ENCODE measurements around the gene EIF2B1. TPM values are rescaled to one million over a fixed set of nuclear protein-coding genes. Genes with fewer than 3 reads are reported as not detected.

EIF2B1 gene
- total and polyA plus RNA-seq, 2 donors (not counting 1 experiment from before 2014, with no cell fraction given), result 48.9 to 54.0 TPM

GRCh38 chr12:123643911-123644310 is 10.4 kb upstream of the EIF2B1 start:
- no peak overlapping the region for H2AFZ ChIP-seq (ENCODE audit: insufficient read depth, low read depth, low read length, poor library complexity, severe bottlenecking)
- POLR2A ChIA-PET, result no interaction called here
- H3K9me3 ChIP-seq (ENCODE audit: control extremely low read depth in 1 of 3, control insufficient read depth in 2 of 3, insufficient read depth in 1 of 3, low read length in 2 of 3), result no peaks in the 10 kb centered on the region
- peaks cover 26% of the 10 kb centered on the region for H3K79me2 ChIP-seq (ENCODE audit: control insufficient read depth, insufficient read depth, low read length)
- H3K4me2 ChIP-seq (replicated peaks; ENCODE audit: low read depth, low read length, poor library complexity, severe bottlenecking), result no peak overlapping the region
- Mint-ChIP-seq H3K27ac (no peak overlapping the region), H3K9me3 (ENCODE audit: insufficient read depth) (no peaks in the 10 kb centered on the region), H3K4me3 (no peak overlapping the region), H3K4me1 (no peaks in the 10 kb centered on the region), H3K27me3 (no peaks in the 10 kb centered on the region)
- H3K27me3 ChIP-seq (replicated peaks in 1 of 4; ENCODE audit: control extremely low read depth in 1 of 4, control insufficient read depth in 3 of 4, insufficient read depth in 4 of 4, low read length in 3 of 4), result no peaks in the 10 kb centered on the region
- TF ChIP-seq EZH2 (IDR thresholded peaks at IDR 0.05; ENCODE audit: borderline replicate concordance, insufficient read depth, low read depth, low read length, poor library complexity, severe bottlenecking) (no peak), CTCF (IDR thresholded peaks at IDR 0.05) (no peak)
- no peak overlapping the region for H3K27ac ChIP-seq (ENCODE audit: low read length in 2 of 2)
- peaks cover 0 to 41% of the 10 kb centered on the region in 2 experiments for H3K36me3 ChIP-seq (replicated peaks in 1 of 2; ENCODE audit: control extremely low read depth in 1 of 2, control insufficient read depth in 1 of 2, extremely low read depth in 1 of 2, insufficient read depth in 2 of 2, low read length in 1 of 2)
- H3K9ac ChIP-seq (ENCODE audit: low read length), result no peak overlapping the region
- no peaks in the 10 kb centered on the region for H3K4me1 ChIP-seq (ENCODE audit: control insufficient read depth in 2 of 2, insufficient read depth in 2 of 2, low read length in 2 of 2)
- WGBS (ENCODE audit: insufficient coverage), result 92% methylated on average over 3 of the region's 7 CpGs
- H4K20me1 ChIP-seq (ENCODE audit: control insufficient read depth, insufficient read depth, low read length, poor library complexity, severe bottlenecking), result no peaks in the 10 kb centered on the region
- DNase-seq (no peak), ATAC-seq (ENCODE audit: low read depth) (no peak)
- CTCF ChIA-PET, result no interaction called here
- intact Hi-C loops (cut with micrococcal nuclease), result no loop called here
- H3K4me3 ChIP-seq (ENCODE audit: control extremely low read depth in 1 of 5, extremely low read depth in 1 of 5, insufficient read depth in 1 of 5, low read depth in 2 of 5, low read length in 4 of 5), result no peak overlapping the region

DNA sequence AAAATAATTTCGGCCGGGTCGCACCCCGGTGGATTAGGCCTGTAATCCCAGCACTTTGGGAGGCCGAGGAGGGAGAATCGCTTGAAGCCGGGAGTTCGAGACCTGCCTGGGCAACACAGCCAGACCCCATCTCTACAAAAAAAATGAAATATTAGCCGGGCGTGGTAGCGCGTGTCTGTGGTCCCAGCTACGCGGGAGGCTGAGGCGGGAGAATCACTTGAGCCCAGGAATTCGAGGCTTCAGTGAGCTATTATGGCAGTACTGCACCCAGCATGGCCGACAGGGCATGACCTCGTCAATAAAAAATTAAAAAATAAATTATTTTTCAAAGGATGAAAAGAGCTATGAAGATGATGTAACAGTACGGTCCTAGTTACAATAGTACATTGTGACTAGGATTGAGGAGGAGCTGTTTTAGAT is 666 bp upstream of the EIF2B1 start:
- Histone ChIP-seq H3K9ac (ENCODE audit: low read length) (peak overlapping the region; percentile 92), H3K27ac (ENCODE audit: low read length in 2 of 2) (peak overlapping the region; percentile 75 to 88), H3K4me1 (ENCODE audit: control insufficient read depth in 2 of 2, insufficient read depth in 2 of 2, low read length in 2 of 2) (peaks cover 13 to 14% of the 10 kb centered on the region in 2 donors), H3K27me3 (replicated peaks in 1 of 4; ENCODE audit: control extremely low read depth in 1 of 4, control insufficient read depth in 3 of 4, insufficient read depth in 4 of 4, low read length in 3 of 4) (no peaks in the 10 kb centered on the region), H2AFZ (ENCODE audit: insufficient read depth, low read depth, low read length, poor library complexity, severe bottlenecking) (peak overlapping the region; percentile 85), H3K36me3 (replicated peaks in 1 of 2; ENCODE audit: control extremely low read depth in 1 of 2, control insufficient read depth in 1 of 2, extremely low read depth in 1 of 2, insufficient read depth in 2 of 2, low read length in 1 of 2) (peaks cover 9 to 24% of the 10 kb centered on the region in 2 experiments), H3K9me3 (ENCODE audit: control extremely low read depth in 1 of 3, control insufficient read depth in 2 of 3, insufficient read depth in 1 of 3, low read length in 2 of 3) (no peaks in the 10 kb centered on the region), H4K20me1 (ENCODE audit: control insufficient read depth, insufficient read depth, low read length, poor library complexity, severe bottlenecking) (no peaks in the 10 kb centered on the region), H3K4me3 (ENCODE audit: control extremely low read depth in 1 of 5, extremely low read depth in 1 of 5, insufficient read depth in 1 of 5, low read depth in 2 of 5, low read length in 4 of 5) (peak overlapping the region; percentile 64 to 98 (median 92)), H3K79me2 (ENCODE audit: control insufficient read depth, insufficient read depth, low read length) (peaks cover 47% of the 10 kb centered on the region), H3K4me2 (replicated peaks; ENCODE audit: low read depth, low read length, poor library complexity, severe bottlenecking) (peak overlapping the region; percentile 86)
- Mint-ChIP-seq H3K9me3 (ENCODE audit: insufficient read depth) (no peaks in the 10 kb centered on the region), H3K4me1 (peaks cover 25% of the 10 kb centered on the region), H3K4me3 (peak overlapping the region; percentile 96), H3K27ac (peak overlapping the region; percentile 95), H3K27me3 (no peaks in the 10 kb centered on the region)
- CTCF ChIA-PET, result no interaction called here
- intact Hi-C loops (cut with micrococcal nuclease), result no loop called here
- TF ChIP-seq EZH2 (IDR thresholded peaks at IDR 0.05; ENCODE audit: borderline replicate concordance, insufficient read depth, low read depth, low read length, poor library complexity, severe bottlenecking) (no peak), CTCF (IDR thresholded peaks at IDR 0.05) (no peak)
- POLR2A ChIA-PET, result no interaction called here
- no peak for DNase-seq
- no peak for ATAC-seq (ENCODE audit: low read depth)
- 13% methylated on average over 16 of the region's 19 CpGs for WGBS (ENCODE audit: insufficient coverage)
